Activated CD4-positive, alpha-beta T cell treated with anti-CD3 and anti-CD28 coated beads for 1 hour (primary cell): ENCODE results near the gene DYNC1I1.

Experiments
- DNase-seq: peaks from one replicate; pipeline ENCODE4 v3.0.0-alpha.2; 2020

The DYNC1I1 gene

DNA sequence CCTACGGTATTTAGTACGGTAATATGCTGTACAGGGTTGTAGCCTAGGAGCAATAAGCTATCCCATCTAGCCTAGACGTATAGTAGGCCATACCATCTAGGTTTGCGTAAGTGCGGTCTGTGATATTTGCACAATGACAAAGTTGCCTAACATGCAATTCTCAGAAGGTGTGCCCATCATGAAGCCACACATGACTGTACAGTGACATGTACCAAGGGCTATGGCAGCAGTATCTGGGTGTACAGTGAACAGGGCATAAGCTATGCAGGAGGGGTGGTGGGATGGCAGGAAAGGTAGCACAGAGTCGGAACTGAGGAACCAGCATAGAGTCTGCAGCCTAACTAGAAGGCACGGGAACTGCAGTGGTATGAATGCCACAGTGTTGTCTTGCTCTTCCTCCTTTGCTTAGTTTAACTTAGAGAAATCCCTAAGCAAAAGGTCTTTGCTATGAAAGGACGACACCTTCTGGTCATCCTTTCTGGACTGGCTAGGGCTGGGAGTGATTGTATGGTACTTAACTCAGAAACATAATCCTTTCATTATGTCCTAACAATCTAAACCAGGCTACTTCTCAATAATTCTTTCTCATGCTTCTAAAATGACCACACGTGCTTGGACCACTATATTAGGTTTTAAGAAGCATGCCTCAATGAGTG lies 93.5 kb downstream of the DYNC1I1 start:
- DNase-seq, result no peak

DNA sequence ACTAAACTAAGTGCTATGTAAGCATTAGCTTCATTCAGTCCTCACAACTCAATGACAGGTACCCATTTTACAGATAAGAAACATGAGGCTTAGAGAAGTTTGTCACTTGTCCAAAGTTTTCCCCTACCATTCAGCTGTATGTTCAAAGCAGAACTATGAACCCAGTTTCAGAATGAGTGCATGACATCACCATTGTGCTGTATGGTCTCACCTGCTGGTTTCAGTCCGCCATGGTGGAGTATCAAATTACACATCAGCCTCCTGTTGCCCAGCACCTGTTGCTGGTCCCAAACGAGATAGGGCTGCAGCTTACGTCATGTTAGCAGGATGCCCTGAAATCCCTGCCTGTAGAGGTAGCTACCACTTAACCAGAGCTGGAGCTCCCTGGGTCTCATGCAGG lies 95.0 kb downstream of the DYNC1I1 start:
- no peak for DNase-seq

DNA sequence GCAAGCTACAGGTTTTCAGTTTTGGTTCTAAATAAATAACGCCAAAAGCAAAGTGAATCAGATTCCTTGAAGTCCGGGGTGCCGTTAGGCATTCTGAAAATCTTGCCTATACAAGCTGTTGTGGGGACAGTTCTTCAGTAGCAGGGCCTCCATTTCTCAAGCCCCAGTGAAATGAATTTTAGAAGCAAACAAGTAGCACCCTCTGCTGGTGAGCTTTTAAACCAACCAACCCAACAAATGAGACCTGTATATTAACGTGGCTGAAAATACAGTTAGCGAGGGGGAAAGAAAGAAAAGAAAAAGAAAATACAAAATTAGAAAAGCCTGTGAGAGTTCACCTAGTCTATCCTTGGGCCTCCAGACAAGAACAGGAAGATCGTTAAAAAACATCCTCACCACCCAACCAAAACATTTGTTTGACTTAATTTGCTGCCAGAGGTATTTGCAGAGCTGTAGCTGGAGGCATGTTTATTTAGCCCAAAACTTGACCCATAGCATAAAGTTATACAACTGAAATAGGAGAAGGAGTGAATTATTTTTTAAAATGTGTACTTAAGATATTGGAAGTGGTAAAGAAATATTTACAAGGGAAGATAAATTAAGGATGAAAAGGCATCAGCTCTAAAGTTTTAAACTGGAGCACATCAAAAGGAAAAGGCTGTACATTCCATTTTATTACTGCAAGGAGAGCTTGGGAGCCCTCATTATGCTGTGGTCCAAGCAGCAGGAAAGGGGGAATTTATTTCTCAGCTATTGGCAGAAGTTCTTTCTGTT lies 98.9 kb downstream of the DYNC1I1 start:
- DNase-seq, result no peak

DNA sequence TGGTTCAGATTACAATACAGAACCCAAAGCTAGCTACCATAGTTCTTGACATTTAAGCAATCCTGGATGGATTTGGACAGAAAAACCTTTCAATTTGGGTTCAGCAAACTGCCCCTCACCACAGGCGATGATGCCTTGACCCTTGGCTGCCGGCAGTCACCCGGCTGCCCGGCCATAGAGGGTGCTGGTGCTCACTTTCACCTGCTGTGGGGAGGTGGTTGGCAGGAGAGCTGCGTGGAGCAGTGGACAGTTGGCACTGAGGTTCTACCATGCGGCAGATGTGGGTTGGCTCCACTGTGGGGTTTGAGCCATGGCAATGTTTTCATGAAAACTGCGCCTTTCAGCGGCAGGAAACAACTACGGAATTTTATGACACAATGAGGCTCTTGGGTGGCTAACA lies 99.5 kb downstream of the DYNC1I1 start:
- DNase-seq, result no peak

DNA sequence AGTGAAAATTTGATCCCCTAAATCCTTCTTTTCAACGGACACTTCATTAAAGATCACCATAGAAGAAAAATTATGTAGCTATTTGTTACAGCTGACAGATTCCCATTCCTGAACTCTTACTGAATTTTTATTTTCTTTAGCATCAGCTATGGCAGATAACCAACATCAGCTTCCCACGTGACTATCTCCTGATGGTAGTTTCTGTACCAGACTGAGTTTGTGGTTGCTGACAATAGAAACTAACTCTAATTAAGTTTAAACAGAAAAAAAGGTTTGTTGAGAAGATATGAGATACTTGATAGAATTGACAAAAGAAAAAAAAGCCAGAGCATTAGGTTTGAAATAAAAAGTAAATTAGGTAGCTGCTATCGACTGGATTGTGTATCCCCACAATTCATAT lies 101.8 kb downstream of the DYNC1I1 start:
- no peak for DNase-seq

DNA sequence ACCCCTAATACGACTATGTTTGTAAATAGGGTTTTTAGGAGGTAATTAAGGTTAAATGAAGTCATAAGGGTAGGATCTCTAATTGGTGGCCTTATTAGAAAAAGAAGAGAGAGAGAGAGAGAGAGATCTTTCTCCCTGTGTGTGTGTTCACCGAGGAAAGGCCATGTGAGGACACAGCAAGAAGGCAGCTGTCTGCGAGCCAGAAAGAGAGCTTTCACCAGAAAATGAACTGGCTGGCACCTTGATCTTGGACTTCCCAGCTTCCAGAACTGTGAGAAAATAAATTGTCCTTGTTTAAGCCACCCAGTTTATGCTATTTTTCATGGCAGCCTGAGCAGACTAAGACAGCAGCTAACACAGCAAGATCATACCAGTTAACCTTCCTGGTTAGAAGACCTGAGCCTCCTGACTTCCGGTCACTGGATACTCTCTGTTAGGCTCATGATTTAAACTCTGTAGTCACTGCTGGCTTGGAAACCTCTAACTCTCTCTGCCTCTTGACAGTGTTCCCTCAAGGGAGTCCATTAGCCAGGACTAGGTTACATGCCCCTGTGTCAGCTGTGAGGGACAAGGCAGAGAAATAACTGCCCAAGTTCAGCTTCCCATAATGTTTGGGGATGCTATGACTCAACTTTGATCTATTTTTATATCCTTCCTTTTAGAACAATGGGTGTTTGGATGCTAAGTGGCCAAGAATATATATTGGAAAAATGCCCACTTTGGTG lies 102.3 kb downstream of the DYNC1I1 start:
- no peak for DNase-seq

DNA sequence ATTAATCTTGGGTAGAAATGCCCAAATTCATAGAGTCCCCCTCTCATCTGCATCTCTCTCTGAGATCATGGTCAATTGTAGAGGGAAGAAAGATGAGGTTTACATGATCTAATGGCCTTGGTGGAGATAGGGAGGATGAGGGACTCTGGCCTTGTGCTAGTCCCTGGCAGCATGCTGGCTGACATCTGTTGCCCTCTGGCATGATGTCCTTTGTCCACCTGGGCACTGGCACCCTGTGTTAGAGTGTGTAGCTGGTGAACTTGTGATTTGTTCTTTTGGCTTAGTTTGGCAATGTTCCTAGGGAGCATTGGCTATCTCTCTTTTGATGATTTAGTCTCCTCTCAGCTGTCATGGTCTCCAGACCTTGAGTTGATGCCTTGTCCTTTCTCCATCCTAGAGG lies 103.2 kb downstream of the DYNC1I1 start:
- DNase-seq, result no peak

DNA sequence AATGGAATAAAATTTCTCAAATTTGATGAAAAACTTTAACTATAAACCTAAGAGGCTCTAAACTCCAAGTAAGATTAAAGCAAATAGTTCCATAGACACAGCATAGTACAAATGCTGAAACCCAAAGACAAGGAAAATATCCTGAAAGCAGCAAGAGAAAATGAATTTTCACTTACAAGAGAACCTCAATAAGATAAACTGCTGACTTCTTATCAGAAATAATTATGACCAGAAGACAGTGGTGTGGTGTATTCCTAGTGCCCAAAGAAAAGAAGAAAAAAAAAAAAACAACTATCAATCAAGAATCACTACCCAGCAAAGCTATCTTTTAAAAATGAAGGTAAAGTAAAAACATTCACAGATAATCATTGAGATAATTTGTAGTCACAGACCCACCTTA lies 106.3 kb downstream of the DYNC1I1 start:
- DNase-seq, result no peak

DNA sequence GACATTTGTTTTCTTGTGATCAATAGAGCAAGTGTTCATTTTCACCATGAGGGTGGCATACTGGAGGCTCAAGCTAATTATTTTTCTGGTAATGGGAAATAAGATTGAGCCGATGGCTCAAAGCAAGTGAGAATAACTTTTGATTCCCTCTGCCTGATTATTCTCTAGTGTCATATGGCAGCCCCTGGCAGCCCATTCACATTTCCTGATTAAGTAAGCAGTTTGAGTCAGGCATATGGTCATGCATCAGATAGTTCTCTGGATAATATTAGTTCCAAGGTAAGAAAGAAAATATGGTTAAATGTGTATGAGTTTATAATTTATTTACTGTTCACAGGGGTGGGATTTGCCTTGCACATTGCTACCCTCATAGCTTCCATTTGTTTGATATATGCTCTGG lies 109.2 kb downstream of the DYNC1I1 start:
- DNase-seq, result no peak

DNA sequence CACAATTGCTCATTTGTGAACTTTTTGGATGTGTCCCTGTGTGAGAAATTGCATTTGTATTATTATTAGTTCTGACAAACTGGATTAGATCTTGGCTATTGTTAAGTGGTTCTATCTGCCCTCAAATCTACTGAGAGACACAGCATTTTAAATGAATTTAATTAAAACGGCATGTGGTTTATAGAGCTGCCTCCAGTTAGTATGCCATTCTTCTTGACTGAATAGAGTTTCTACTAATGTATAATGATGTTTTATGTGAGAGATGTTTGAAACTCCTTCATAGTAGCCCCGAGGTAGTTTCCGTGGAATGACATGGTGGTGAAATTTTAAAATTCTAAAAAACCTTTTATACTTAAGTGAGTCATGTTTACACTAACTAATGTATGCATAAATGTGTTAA lies 110.9 kb downstream of the DYNC1I1 start:
- no peak for DNase-seq

DNA sequence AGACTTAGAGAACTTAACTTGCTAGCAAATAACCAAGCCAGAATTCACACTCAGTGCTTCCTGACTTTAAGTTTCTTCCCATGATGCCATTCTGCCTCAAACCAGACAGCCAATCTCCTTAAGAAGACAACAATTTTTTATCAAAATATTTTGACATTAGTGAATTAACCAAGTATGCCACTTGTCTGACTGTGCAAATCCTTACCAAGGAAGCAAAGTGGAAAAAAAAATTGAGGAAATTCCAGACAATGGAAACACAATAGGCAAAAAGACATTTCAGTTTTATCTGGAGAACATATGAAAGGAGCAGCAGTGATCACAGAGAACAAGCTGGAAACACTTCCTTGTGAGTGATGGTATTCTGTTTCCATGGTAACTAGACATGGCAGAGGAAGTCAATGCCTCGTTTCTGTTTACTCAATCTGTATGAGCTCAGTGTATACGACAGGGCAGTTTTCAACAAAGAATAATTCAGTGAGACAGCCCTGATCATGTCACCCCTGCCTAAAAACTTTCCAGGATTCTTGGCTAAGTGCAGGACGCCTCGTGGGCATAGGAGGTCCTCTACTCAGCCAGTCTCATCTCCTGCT lies 114.2 kb downstream of the DYNC1I1 start:
- DNase-seq, result no peak

DNA sequence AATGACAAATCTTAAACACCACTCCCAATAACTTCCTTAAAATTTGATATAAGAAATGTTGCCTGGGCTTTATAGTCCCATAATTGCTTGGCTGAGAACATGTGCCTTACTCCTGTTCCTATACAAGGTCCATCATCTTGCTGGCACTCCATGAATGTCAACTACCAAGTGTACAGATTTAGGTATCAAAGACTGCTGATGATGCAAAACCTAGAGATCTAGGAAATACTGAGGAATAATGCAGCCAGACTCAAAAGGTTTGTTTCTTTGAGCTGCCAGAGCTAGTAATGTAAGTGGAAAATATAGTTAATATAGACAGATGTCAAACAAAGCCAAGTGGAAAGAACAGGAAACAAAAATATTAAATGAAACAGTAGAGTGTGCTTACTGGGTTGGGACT lies 121.1 kb downstream of the DYNC1I1 start:
- no peak for DNase-seq

DNA sequence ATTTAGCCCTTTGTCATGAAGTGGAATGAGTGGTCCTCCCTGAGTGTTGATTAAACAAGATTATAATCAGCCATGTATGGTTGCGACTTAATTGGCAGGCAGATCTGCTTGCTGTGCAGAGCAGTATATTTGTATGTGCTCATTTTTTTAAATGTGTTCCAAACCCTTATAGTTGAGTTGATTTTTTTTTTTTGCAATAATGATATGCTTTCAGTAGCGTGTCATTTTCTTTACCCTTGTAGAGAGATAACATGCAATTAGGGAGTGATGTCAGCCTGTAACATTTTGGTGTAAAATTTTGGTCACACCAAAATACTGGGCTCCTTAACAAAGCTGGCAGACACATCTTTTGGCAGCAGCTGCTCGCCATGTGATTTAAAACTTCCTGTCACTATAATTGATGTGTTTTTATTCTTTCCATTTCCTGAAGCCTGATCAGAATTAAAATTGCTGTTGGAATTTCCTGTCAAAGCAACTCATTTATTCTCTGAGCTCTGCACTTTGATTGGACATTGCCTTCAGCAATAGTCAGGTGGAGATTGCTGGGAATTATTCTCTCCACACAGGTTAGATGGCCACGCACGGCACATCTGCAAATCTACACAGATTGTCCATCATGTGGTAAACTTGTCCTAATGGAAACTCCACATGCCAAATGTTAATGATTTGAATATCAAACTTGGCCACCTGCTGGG lies 125.3 kb downstream of the DYNC1I1 start:
- no peak for DNase-seq

DNA sequence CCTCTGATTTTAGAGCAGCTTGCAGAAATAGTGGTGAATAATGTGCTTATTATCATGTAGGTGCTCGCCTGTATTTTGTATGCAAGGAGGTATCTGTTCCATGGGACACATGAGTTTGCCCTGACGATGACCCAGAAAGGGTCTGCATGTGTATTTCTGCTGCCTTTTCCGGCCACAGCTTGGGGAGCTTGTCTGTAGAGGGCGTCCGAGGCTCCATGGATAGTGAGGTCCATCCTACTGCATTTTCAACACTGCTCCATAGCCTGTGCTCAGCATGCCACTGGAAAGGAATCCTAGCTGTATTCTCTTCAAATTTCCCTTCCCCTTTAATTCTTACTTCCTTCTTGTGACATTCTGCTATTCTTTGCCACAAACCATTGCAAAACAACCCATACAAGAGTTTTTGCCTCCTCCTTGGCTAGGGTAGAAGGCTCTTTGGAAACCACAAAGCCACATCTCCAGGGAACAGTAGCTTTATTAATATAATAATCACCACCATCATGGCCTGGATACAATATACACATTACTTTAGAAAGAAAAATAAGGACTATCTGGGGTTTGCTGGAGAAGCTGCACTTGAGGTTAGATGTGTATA lies 127.7 kb downstream of the DYNC1I1 start:
- DNase-seq, result no peak

DNA sequence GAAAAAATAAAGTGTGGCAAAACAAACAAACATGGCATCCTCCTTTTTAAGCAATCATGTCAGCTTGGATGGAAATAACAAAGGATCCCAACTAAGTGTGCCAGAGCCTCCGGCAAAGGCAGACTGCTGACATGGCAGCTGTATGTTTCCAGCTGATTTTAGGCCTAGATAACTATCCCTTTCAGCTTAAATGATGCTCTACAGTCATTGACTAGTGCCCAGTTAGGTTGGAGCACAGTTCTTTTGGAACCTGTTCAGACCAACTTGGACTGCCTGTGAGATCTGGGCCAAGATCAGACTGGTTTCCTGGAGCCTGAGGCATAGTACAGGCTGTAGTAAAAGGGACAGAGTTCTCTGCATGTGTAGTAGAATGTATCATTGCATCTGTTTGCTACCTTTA lies 128.7 kb downstream of the DYNC1I1 start:
- no peak for DNase-seq

DNA sequence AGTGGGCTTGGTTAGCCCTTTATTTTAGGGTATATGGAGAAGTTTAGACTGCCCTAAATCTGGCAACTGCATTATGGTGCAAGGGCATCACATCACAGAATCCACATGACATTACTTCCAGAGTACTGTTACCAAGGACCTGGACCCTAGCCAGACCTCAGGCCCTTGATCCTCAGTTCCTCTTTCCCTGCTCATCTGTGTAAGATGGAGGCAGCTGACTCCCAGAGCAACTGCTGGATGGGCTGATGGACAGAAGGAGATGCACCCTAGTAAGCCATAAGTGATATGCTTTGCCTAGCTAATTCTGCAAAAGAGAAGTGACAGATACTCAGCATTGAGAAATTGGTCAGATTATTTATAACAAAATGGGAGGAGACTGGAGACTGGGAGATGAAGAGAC lies 131.7 kb downstream of the DYNC1I1 start:
- no peak for DNase-seq

DNA sequence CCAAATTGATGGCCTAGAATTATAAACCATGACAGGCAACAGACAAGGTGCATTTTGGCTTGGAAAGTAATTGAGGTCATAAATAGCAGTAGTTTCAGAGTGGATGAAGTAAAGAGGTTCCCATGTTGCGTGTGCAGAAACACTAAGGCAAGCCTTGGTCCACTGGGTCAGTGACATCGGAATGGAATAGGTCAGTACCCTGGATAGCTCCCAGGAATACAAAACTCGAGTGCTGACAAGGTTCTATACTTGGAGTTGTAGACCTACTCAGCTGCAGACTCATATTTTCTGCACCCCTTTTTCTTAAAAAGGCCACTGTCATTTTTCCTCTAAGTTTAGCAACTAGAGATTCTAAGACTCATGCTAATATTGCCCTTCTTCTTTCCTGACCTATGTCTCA lies 132.8 kb downstream of the DYNC1I1 start:
- no peak for DNase-seq

DNA sequence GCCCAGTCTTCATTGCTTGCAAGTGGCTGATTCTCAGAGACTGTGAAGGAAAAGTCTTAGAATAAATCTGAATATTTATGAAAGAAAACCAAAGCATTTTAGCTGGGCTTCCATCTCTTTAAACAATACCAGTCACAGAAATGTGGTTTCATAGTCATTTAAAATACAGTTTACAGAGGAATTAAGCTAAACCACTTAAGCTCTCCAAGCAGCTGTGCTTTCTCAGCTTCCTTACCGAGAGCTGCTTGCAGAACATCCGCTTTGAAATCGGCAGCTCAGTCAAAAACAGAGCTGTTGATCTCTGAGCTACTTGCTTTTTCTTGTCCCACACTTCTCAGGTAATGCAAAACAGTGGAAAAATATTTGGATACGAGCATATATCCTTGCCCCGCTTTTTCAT lies 134.5 kb downstream of the DYNC1I1 start:
- DNase-seq, result no peak

DNA sequence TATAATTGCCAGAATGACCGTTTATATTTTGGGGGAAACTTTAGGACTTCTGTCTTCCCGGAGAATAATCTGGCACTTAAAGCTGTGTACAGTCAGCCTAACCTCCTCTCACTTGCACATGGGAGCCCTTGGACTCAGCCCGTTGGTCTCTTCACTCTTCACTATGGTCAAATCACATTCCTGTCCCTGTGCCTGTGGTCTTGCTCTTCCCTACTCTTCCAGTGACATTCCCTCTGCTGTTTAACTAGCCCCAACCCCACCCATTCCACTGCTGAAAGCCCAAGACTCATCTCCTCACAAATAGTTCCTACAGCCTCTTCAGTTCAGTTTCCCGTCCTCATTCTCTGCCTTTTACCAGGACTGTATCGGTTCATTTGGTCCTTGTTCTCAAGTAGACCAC lies 135.0 kb downstream of the DYNC1I1 start:
- DNase-seq, result no peak

DNA sequence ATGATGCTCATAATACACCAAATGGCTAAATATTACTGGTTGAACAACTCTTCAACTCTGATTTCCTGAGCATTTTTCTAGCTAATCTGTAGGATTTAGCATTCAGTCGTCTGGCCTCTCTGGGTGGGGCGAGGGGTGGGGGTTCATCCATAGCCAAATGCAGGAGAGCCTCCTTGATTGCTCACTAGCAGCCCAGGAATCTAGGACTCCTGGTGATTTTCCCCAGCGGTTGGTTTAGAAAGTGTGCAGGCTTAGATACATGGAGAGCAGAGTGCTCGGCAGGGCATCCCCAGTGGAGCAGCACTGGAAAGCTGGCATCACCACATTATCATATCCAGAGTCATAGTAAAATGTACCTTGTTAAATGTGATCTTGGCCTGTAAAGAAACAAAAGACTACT lies 136.1 kb downstream of the DYNC1I1 start:
- no peak for DNase-seq

DNA sequence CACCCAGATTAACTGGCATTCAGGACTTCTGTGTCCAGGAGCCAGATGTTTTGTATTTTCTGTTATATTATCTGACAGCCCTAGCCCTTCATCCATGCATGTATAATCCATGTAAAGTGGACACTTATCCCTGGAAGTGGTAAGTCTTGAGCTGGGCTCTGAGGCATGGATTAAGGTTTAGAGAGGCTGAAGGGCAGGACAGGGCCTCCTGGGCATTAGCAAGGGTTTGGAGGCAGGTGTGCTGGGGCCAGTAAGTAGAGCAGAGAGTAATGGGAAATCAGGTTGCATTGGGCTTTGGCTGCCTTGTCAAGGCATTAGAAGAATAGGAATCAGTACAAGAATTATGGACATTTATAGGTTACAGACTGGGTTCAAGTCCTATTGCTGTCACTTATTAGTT lies 138.0 kb downstream of the DYNC1I1 start:
- DNase-seq, result no peak

DNA sequence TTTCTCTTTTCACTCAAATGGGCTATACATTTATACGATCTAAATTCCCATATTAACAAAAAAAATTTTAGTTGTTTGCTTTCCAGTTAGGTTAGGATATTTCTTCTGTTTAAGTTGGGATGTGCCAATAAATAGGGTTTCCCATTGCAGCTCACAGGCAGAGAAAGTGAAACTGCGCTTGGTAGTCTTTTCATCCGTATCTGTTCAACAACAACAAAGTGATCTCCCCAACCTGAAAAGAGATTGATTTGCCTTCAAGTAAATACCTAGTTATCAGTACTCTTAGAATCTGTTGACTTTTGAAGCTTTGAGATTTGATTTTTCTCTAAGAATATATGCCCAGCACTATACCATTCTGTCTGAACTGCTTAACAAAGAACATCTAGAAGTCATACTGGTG lies 143.4 kb downstream of the DYNC1I1 start:
- no peak for DNase-seq
